Left ventricle myocardium inferior (tissue), 1 donor: ENCODE measurements around the gene LIMS2. TPM values are rescaled to one million over a fixed set of nuclear protein-coding genes. Genes with fewer than 3 reads are reported as not detected.

ENCODE experiments used
- DNase-seq: peaks from one replicate; pipeline ENCODE4 v3.0.0-alpha.2; 2020
- H3K27ac ChIP-seq: fragments of 200-600 bp; replicated peaks from 2 replicates; pipeline ENCODE4 v1.8.0; 2021
- H3K27me3 ChIP-seq: fragments of 200-600 bp; 2 replicates; pipeline ENCODE4 v1.8.0; 2021; ENCODE audit warnings: low read depth
- H3K36me3 ChIP-seq: fragments of 200-600 bp; 2 replicates; pipeline ENCODE4 v1.8.0; 2021
- H3K4me1 ChIP-seq: fragments of 200-600 bp; 2 replicates; pipeline ENCODE4 v1.8.0; 2021
- H3K4me3 ChIP-seq: fragments of 200-600 bp; 2 replicates; pipeline ENCODE4 v1.8.0; 2021; ENCODE audit warnings: mild to moderate bottlenecking, moderate library complexity
- H3K9me3 ChIP-seq: fragments of 200-600 bp; replicated peaks from 2 replicates; pipeline ENCODE4 v1.8.0; 2021
- intact Hi-C: fragments of 100-400 bp; cut with micrococcal nuclease; formaldehyde crosslinking; loops from one replicate; pipeline ENCODE4 v1.11.0; 2022
- total RNA-seq: library from RNA; stranded (reverse); fragmentation: NEBNext Ultra II Directional; extraction: Animal tissue kit (Norgen Biotek cat#: 25700); gene quantifications from one replicate; pipeline ENCODE4 v1.2.1, GENCODE V29; 2021
- TF ChIP-seq, protein P1 (sequence below): fragments of 200-600 bp; IDR thresholded peaks from 2 replicates; pipeline ENCODE4 v1.8.0; 2021; ENCODE audit warnings: antibody characterized with exemption, mild to moderate bottlenecking, borderline replicate concordance
- donor health status: DM: no; HTN: yes; CAD: no; lungs with severe emphysema.

The LIMS2 gene
- total RNA-seq, 1 donor from 2014 or later, result 173 TPM

DNA sequence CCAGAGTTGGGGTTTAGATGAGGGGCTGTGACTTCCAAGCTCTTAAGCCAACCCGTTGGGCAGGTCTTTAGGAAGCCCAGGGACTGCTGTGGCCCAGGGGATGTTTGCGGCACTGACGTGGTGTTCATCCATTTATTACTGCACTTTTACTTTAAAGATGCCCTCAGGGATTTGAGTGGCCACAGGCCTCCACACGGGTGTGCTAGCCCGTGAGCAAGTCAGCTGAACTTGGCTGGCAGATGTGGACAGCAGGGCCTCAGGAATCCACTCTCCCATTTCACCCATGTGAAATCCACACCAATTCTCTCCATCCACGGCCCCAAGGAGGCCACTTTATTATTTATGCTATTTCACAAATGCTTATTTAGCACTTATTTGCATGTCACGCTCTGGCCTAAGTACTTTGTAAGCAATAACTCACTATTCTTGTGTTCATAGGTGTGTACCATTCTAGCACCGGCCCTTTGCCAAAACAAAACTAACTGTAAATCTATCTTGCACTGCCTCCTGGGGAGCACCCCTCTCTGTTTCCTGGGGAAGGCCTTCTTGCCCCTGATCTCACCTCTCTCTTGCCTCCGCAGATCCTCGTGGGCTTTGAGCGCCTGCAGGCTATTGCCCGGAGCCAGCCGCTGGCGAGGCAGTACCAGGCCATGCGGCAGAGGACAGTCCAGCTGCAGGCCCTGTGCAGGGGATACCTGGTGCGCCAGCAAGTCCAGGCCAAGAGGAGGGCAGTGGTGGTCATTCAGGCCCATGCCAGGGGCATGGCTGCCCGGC, 68.5 kb downstream of the LIMS2 start:
- H3K9me3 ChIP-seq, result peaks cover 28% of the 10 kb centered on the region
- H3K27me3 ChIP-seq, result no peaks in the 10 kb centered on the region
- TF ChIP-seq, protein P1, sequence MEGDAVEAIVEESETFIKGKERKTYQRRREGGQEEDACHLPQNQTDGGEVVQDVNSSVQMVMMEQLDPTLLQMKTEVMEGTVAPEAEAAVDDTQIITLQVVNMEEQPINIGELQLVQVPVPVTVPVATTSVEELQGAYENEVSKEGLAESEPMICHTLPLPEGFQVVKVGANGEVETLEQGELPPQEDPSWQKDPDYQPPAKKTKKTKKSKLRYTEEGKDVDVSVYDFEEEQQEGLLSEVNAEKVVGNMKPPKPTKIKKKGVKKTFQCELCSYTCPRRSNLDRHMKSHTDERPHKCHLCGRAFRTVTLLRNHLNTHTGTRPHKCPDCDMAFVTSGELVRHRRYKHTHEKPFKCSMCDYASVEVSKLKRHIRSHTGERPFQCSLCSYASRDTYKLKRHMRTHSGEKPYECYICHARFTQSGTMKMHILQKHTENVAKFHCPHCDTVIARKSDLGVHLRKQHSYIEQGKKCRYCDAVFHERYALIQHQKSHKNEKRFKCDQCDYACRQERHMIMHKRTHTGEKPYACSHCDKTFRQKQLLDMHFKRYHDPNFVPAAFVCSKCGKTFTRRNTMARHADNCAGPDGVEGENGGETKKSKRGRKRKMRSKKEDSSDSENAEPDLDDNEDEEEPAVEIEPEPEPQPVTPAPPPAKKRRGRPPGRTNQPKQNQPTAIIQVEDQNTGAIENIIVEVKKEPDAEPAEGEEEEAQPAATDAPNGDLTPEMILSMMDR, result no peak
- no peaks in the 10 kb centered on the region for H3K4me1 ChIP-seq
- H3K4me3 ChIP-seq, result no peak overlapping the region
- DNase-seq, result no peak
- no peak overlapping the region for H3K27ac ChIP-seq
- intact Hi-C loops, result no loop called here
- H3K36me3 ChIP-seq, result no peaks in the 10 kb centered on the region

DNA sequence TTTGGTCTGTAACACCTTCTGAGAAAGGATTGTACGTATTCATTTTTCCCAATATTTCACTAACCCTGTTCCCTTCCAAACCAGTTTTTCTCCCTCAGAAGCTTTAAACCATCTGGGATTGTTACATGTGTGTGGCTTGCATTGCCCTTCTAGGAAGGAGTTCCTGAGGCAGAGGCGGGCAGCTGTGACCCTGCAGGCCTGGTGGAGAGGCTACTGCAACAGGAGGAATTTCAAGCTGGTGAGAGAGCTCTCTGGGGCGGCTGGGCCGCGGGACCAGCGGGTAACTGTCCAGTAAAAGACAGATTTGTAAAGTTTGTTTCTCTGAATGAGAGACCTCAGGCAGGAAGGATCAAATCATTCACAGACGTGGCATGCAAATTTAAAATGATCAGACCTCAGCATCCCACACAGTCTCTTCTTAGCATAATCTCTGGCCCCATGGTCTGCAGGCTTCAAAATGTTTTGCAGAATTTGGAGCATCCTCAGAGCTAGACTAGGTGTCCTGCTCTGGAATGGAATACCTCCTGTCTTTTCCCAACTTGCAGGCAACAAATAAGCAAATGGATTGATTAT, 69.6 kb downstream of the LIMS2 start:
- H3K4me3 ChIP-seq, result no peak overlapping the region
- intact Hi-C loops, result no loop called here
- H3K36me3 ChIP-seq, result no peaks in the 10 kb centered on the region
- DNase-seq, result no peak
- H3K9me3 ChIP-seq, result peaks cover 19% of the 10 kb centered on the region
- H3K27me3 ChIP-seq, result no peaks in the 10 kb centered on the region
- TF ChIP-seq, protein P1, result no peak
- no peak overlapping the region for H3K27ac ChIP-seq
- no peaks in the 10 kb centered on the region for H3K4me1 ChIP-seq

DNA sequence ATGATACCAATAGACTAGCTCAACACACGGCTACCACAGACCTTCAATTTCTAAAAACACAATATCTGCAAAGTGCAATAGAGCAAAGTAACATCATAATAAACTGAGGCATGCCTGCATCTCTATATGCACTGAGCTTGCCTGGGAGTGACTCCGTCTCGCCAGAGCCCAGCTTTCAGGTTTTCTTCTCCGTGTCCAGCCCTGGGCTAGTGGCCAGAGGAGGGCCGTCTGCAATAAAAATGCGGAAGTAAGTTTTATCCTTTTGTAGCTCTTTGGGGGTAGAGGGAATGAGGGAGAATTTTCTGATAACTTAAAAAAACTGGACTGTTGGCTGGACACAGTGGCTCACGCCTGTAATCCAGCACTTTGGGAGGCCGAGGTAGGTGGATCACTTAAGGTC, 70.3 kb downstream of the LIMS2 start:
- no peak for DNase-seq
- intact Hi-C loops, result no loop called here
- H3K9me3 ChIP-seq, result peaks cover 18% of the 10 kb centered on the region

DNA sequence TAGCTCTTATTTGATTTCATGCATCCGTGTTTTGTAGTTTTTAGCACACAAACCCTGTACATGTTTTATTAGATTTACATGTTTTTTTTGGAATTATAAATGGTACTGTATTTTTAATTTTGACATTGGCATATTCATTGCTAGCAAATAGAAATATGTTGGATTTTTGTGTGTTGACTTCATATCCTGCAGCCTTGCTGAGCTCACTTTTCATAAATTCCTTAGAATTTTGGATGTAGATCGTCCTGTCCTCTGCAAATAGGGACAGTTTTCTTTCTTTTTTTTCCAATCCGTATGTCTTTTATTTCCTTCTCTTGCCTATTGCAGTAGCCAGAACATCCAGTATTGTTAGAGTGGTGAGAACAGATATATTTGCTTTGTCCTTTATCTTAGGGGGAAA, 76.1 kb downstream of the LIMS2 start:
- H3K27ac ChIP-seq, result no peak overlapping the region
- intact Hi-C loops, result no loop called here
- H3K36me3 ChIP-seq, result no peaks in the 10 kb centered on the region
- TF ChIP-seq, protein P1, result no peak
- H3K9me3 ChIP-seq, result peaks cover 18% of the 10 kb centered on the region
- no peak overlapping the region for H3K4me3 ChIP-seq
- DNase-seq, result no peak
- H3K4me1 ChIP-seq, result no peaks in the 10 kb centered on the region
- no peaks in the 10 kb centered on the region for H3K27me3 ChIP-seq

More for the DNA sequence above, 70.3 kb downstream of the LIMS2 start:
- H3K27me3 ChIP-seq, result no peaks in the 10 kb centered on the region
- TF ChIP-seq, protein P1, result no peak
- H3K4me1 ChIP-seq, result no peaks in the 10 kb centered on the region
- H3K36me3 ChIP-seq, result no peaks in the 10 kb centered on the region
- no peak overlapping the region for H3K4me3 ChIP-seq
- H3K27ac ChIP-seq, result no peak overlapping the region

DNA sequence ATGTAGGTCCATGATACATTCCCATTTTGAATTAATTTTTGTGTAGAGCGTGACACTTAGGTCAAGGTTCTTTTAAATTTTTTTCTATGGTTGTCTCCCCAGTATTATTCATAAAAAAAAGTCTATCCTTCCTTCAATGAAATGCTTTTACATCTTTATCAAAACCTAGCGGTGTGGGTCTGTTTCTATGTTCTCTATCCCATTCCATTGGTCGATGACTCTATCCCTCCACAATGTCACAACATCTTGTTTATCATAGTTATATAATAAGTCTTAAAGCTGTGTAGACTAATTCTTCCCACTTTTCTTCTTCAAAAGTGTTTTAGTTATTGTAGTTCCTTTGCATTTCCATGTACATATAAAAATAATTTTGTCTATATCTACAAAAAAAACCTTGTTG, 76.6 kb downstream of the LIMS2 start:
- TF ChIP-seq, protein P1, result no peak
- no peak overlapping the region for H3K4me3 ChIP-seq
- H3K36me3 ChIP-seq, result no peaks in the 10 kb centered on the region
- no peak for DNase-seq
- H3K4me1 ChIP-seq, result no peaks in the 10 kb centered on the region
- H3K9me3 ChIP-seq, result peaks cover 17% of the 10 kb centered on the region
- H3K27me3 ChIP-seq, result no peaks in the 10 kb centered on the region
- no peak overlapping the region for H3K27ac ChIP-seq
- intact Hi-C loops, result no loop called here
